SH-SY5Y (cell line): ENCODE data around the gene FCHSD2.

Experiments used
- GATA2 ChIP-seq: IDR thresholded peaks from 2 replicates; pipeline ENCODE4 v1.6.1; 2011; ENCODE audit warnings: mild to moderate bottlenecking, low read depth, low read length
- GATA3 ChIP-seq: IDR thresholded peaks from 2 replicates; pipeline ENCODE4 v1.6.1; 2011; ENCODE audit warnings: low read depth, mild to moderate bottlenecking, low read length, moderate library complexity

FCHSD2 gene

DNA sequence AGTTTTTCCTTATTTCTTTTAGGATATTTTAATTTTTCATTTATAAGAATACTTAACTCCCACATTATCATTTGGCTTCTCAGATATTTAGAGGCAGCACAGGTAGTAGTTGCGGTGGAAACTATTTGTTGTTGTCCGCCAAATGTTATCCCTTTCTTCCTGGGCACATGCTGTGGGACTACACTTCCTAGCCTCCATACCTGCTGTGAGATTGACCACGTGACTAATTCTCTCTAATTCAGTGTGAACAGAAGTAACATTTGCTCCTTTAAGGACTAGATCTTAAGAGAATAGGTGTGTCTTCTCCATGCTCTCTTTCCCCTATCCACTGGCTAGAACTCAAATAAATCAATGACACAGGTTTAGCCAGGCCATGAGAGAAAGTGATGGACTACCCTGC is 191.4 kb downstream of the FCHSD2 start:
- TF ChIP-seq GATA2, result no peak
- no peak for TF ChIP-seq GATA3

GRCh38 chr11:72947229-72947628 is 194.9 kb downstream of the FCHSD2 start:
- TF ChIP-seq GATA2 (no peak), GATA3 (no peak)

DNA sequence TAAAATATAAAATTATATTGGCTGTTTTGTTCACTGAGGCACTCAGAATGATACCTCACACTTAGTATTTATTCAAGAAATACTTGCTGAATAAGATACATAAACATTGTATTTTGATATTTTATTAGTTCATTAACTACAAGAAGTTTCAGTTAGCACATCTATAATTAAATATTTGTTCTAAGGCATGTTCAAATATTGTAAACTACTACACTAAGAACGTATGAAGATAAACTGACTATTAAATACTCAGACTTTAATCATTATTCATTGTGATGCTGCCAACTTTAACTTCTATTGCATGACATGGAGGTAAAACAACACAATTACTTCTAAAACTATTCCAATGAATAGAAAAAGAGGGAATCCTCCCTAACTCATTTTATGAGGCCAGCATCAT is 198.5 kb downstream of the FCHSD2 start:
- TF ChIP-seq GATA3, result no peak
- no peak for TF ChIP-seq GATA2

DNA sequence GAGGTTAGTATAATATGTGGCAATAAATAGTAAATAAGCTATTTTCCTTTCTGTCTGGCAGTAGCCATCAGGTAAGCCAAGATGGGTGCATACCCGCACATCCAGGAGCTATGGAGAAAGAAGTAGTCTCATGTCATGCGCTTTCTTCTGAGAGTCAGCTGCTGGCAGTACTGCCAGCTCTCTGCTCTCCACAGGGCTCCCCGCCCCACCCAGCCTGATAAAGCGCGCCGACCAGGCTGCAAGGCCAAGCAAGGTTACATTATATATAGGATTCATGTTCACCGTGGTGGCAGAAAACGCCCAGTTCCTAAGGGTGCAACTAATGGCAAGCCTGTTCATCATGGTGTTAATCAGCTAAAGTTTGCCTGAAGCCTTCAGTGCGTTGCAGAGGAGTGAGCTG is 201.7 kb downstream of the FCHSD2 start:
- no peak for TF ChIP-seq GATA2
- TF ChIP-seq GATA3, result no peak

GRCh38 chr11:72939031-72939430 is 203.1 kb downstream of the FCHSD2 start:
- TF ChIP-seq GATA2 (no peak), GATA3 (no peak)

DNA sequence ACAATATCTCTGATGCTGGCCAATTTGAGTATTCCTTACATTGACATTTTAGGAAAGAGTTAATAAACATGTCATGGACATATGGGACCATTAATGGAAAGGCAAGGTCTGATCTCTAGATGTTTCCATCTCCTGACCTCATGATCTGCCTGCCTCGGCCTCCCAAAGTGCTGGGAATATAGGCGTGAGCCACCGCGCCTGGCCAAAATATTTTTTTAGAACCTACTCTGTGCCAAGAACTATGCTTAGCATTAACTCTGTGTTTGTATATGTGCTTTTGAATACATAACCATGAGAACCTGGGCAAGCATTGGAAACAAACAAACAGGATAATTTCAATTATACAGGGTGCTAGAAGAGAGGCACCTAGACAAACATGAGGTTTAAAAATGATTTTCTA is 204.7 kb downstream of the FCHSD2 start:
- TF ChIP-seq GATA3 (no peak), GATA2 (no peak)

DNA sequence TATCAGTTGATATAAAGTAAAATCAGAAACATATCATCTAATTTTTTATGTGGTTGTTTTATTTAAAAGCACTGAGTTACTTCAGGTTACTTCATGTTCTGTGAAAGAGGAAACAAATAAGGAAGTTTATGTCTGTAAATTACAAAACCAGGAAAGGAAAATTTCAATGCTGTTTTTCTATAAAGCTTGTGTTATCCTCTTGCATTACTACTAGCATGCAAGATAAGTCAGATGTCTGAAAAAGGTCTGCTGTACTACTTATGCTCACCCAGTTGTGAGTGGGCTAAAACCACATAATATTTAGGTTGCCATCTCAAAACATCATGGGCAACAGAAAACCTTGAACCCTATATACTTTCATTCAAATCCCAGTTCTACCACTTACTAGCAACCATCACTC is 206.4 kb downstream of the FCHSD2 start:
- TF ChIP-seq GATA3 (no peak), GATA2 (no peak)

DNA sequence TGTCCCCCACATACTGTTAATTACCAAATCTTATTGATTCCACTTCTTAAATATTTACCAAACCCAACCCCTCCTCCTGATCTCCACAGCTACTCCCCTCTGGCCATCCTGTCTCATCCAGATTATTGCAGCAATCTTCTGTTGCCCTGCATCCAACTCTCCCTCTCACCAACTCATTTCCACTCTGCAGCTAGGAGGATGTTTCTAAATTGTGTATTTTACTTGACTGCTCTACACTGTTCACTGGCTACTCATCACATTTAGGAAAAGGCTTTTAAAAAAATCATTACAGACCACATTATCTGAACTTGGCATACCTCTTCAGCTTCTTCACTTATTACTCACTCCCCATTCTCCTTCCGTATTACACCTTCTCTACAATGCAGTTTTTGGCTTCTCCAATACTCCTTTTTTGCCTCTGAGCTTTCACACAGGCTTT is 210.0 kb downstream of the FCHSD2 start:
- TF ChIP-seq GATA2 (no peak), GATA3 (no peak)

GRCh38 chr11:72930008-72930407 is 212.1 kb downstream of the FCHSD2 start:
- TF ChIP-seq GATA3, result no peak
- no peak for TF ChIP-seq GATA2

DNA sequence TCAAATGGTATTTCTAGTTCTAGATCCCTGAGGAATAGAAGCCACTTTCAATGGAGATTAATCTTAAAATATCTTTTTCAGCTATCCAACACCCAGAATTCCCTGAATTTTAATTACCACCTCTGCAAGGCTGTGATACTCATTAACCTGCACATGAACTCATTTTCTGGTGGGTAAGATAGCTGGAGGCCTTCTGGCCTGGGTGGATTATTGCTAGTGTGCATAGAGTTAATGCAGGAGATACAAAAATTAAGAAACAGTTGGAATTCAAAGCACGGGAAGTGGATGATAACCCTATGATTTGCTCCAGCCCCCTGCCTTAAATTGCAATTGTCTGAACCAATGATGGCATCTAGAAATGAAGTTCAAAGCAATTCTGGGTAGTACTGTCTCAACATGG is 212.9 kb downstream of the FCHSD2 start:
- TF ChIP-seq GATA3 (no peak), GATA2 (no peak)

DNA sequence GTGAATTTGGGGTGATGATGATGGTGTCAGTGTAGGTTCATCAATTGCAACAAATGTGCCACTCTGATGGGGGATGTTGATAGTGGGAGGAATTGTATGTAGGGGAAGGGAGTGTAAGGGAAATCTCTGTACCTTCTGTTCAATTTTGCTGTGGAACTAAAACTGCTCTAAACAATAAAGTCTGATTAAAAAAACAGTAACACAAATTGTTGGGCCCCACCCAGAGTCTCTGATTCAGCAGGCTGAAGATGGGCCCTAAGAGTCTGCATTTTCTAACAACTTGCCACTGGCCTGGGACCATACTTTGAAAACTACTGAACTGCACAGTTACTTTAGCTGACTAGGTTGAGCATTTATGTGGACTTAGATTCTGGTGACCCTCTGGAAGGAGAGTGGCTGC is 214.7 kb downstream of the FCHSD2 start:
- TF ChIP-seq GATA2 (no peak), GATA3 (no peak)

- no peak for TF ChIP-seq GATA2
- TF ChIP-seq GATA3, result no peak
Measured at GRCh38 chr11:72926076-72926475, 216.0 kb downstream of the FCHSD2 start.

- TF ChIP-seq GATA2 (no peak), GATA3 (no peak)
Measured at GRCh38 chr11:72925656-72926055, 216.5 kb downstream of the FCHSD2 start.

- TF ChIP-seq GATA3 (no peak), GATA2 (no peak)
Measured at GRCh38 chr11:72924568-72925190, 217.4 kb downstream of the FCHSD2 start.

DNA sequence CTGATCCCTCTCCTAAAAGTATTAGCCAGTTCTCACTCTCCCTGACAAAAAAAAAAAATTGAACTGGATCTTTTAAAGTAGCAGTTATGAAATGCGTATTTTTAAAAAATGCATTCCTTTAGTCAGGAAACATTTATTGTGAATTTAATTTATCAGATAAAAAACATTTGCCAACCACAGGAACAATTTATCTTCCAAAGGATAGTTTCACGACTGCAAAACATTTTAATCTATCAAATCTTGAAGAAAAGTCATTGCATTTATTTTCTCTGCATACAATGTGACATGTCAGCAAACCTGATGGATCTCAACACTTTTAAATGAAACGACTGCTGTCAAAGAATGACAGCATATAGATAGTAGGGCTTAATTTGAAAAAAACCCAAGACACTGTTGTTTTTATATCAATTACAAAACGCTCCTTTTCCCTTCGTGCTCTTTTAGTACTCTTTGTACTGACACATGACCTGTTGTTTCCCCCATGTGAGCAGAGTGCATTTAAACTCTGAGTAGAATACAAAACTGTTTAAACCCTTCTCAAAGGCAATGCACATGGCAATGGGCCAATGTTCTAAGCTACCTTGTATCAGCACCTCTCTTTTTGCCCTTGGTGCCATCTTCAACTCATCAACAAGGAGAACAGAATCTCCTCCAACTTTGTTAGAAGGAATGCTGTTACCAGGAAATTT is 220.9 kb downstream of the FCHSD2 start:
- TF ChIP-seq GATA2, result no peak
- TF ChIP-seq GATA3, result no peak

- TF ChIP-seq GATA3 (no peak), GATA2 (no peak)
Measured at GRCh38 chr11:72920001-72920400, 222.1 kb downstream of the FCHSD2 start.

GRCh38 chr11:72918851-72919250 is 223.3 kb downstream of the FCHSD2 start:
- TF ChIP-seq GATA2 (no peak), GATA3 (no peak)

- TF ChIP-seq GATA3 (no peak), GATA2 (no peak)
Measured at GRCh38 chr11:72912253-72912652, 229.9 kb downstream of the FCHSD2 start.
